ENCODE results near the gene TMEM182.

Gene TMEM182

DNA sequence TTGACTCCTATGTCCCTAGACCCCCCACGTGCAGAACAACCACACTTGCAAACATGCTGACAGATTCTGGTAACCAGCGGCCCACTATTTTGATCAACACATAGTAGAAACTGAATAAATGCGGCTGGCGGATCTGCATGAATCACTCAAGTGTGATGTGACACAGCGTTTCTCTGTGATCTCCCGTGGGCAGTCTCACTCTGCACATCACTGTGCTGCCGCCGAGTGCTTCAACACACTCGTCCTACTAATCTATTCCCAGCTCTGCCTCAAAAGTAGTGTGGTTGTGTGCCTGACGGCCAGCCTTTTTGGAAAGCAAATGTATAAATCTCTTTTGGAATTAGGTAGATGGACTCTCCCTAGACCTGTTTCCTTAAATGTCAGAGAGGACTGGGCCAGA lies 37.3 kb upstream of the TMEM182 start:
- Histone ChIP-seq H3K9ac (ENCODE audit: low read length) (no peak overlapping the region), H4K12ac (ENCODE audit: low read depth, low read length) (no peak overlapping the region), H3K79me2 (ENCODE audit: control insufficient read depth, insufficient read depth, low read length, poor library complexity) (no peaks in the 10 kb centered on the region), H3K23ac (ENCODE audit: low read length) (no peak overlapping the region), H3K4ac (ENCODE audit: low read depth, low read length) (no peak overlapping the region), H2BK120ac (ENCODE audit: insufficient read depth, low read length, poor library complexity) (no peak overlapping the region), H3K27me3 (ENCODE audit: insufficient read depth, low read length) (no peaks in the 10 kb centered on the region), H4K91ac (ENCODE audit: low read depth, low read length) (no peak overlapping the region), H2BK5ac (ENCODE audit: low read depth, low read length, poor library complexity) (no peak overlapping the region), H3K79me1 (ENCODE audit: low read length) (no peaks in the 10 kb centered on the region), H3K36me3 (ENCODE audit: control insufficient read depth in 1 of 2, insufficient read depth in 2 of 2, low read length in 2 of 2) (peaks cover 5 to 22% of the 10 kb centered on the region in 2 experiments), H3K4me2 (ENCODE audit: low read length) (no peak overlapping the region), H3K27ac (ENCODE audit: low read depth, low read length) (no peak overlapping the region), H3K9me3 (ENCODE audit: insufficient read depth, low read depth, low read length) (no peaks in the 10 kb centered on the region), H2AK5ac (ENCODE audit: low read length) (no peak overlapping the region), H3K18ac (ENCODE audit: low read length) (no peak overlapping the region), H2AFZ (ENCODE audit: insufficient read depth, low read length, poor library complexity) (no peak overlapping the region), H2BK12ac (ENCODE audit: low read length) (no peak overlapping the region), H4K8ac (ENCODE audit: low read depth, low read length) (no peak overlapping the region), H3K4me3 (ENCODE audit: low read depth, low read length) (no peak overlapping the region), H3K4me1 (ENCODE audit: control insufficient read depth in 1 of 2, insufficient read depth in 2 of 2, low read length in 2 of 2) (peaks cover 0 to 2% of the 10 kb centered on the region in 2 experiments), H3K14ac (ENCODE audit: low read length) (no peak overlapping the region)
- no CpG with 5 or more reads among the region's 10 CpGs for WGBS (ENCODE audit: extremely low coverage, insufficient coverage, insufficient read length)
- DNase-seq: no peak

DNA sequence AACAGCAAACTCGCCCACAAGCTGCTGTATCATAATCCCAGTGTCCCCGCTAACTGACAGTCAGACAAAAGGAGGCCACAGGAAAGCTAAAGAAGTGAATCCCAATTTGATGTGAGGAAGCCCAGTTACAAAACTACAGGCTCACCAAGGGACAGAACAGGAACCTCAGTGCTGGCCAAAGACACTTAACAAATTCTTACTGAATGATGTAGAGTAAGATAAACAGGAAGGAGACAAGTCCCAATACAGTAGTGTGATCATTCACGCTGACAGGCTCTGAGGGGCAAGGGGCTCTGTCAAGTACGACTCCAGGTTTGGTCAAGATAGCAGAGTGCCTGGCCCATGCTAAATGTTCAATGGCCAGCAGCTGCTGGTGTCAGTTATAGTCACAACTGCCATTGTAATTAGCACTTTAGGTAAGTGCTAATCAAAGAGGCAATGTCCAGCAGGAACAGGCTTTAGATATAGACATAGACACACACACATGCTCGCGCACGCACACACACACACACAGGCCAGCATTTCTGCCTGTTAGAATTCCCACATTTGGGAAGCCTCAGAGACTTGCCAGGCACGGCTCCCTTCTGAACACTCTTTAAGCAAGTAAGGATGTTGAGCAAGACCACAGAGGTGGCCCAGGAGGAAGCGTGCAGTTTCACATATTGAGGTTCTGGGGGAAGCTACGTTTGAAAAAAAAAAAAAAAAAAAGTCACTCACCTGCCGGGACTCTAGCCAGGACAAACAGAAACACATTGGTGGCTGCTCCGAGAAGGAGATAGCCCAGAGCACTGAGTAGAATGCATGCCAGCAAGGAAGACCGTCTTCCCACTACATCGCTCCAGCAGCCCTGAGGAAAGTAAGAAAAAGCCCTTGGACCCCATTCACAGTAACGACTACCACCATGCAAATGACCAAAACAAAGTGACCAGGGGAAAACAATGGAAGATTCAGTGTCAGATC lies 35.4 kb upstream of the TMEM182 start:
- Histone ChIP-seq H3K27ac (ENCODE audit: low read depth, low read length) (no peak overlapping the region), H2BK5ac (ENCODE audit: low read depth, low read length, poor library complexity) (no peak overlapping the region), H3K14ac (ENCODE audit: low read length) (no peak overlapping the region), H3K4me2 (ENCODE audit: low read length) (no peak overlapping the region), H3K4me1 (ENCODE audit: control insufficient read depth in 1 of 2, insufficient read depth in 2 of 2, low read length in 2 of 2) (peaks cover 0 to 2% of the 10 kb centered on the region in 2 experiments), H3K9ac (ENCODE audit: low read length) (no peak overlapping the region), H2AK5ac (ENCODE audit: low read length) (no peak overlapping the region), H3K79me1 (ENCODE audit: low read length) (no peaks in the 10 kb centered on the region), H4K91ac (ENCODE audit: low read depth, low read length) (no peak overlapping the region), H3K18ac (ENCODE audit: low read length) (no peak overlapping the region), H2BK120ac (ENCODE audit: insufficient read depth, low read length, poor library complexity) (no peak overlapping the region), H3K4ac (ENCODE audit: low read depth, low read length) (no peak overlapping the region), H3K27me3 (ENCODE audit: insufficient read depth, low read length) (no peaks in the 10 kb centered on the region), H3K36me3 (ENCODE audit: control insufficient read depth in 1 of 2, insufficient read depth in 2 of 2, low read length in 2 of 2) (peaks cover 5 to 26% of the 10 kb centered on the region in 2 experiments), H3K23ac (ENCODE audit: low read length) (no peak overlapping the region), H3K9me3 (ENCODE audit: insufficient read depth, low read depth, low read length) (no peaks in the 10 kb centered on the region), H2BK12ac (ENCODE audit: low read length) (no peak overlapping the region), H4K12ac (ENCODE audit: low read depth, low read length) (no peak overlapping the region), H2AFZ (ENCODE audit: insufficient read depth, low read length, poor library complexity) (no peak overlapping the region), H3K4me3 (ENCODE audit: low read depth, low read length) (no peak overlapping the region), H4K8ac (ENCODE audit: low read depth, low read length) (no peak overlapping the region), H3K79me2 (ENCODE audit: control insufficient read depth, insufficient read depth, low read length, poor library complexity) (no peaks in the 10 kb centered on the region)
- no CpG with 5 or more reads among the region's 15 CpGs for WGBS (ENCODE audit: extremely low coverage, insufficient coverage, insufficient read length)
- DNase-seq: no peak

DNA sequence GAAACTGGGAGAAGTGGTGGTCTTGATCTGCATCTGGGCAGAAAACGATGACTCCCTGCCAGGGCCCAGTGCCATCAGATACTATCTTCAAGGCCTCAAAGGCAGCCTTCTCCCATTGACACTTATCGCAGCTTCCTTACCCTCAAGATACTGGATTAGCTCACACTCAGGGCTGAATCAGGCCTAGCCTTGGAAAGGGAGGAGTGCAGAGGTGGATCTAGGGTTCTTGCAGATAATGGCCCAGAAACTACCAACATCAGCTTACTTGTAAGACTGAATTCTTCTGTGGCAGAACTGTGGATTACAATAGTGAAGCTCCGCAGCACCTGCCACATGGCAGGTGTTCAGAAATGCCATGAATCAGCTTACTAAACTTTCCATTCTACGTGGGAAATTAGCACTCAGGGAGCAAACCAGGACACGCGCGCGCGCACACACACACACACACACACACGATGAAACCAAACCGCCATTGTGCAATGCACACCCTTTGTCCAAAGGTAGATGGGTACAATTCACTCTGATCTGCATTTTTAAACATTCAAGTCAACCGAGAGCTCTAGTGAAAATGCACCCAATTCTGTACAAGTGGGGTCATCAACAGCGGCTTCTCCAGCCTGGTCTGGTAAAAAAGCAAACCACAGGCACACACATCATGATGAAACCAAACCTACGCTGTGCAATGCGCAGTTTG lies 26.3 kb upstream of the TMEM182 start:
- Histone ChIP-seq H3K79me1 (ENCODE audit: low read length) (peaks cover 9% of the 10 kb centered on the region), H3K4me1 (ENCODE audit: control insufficient read depth in 1 of 2, insufficient read depth in 2 of 2, low read length in 2 of 2) (peaks cover 0 to 6% of the 10 kb centered on the region in 2 experiments)

DNA sequence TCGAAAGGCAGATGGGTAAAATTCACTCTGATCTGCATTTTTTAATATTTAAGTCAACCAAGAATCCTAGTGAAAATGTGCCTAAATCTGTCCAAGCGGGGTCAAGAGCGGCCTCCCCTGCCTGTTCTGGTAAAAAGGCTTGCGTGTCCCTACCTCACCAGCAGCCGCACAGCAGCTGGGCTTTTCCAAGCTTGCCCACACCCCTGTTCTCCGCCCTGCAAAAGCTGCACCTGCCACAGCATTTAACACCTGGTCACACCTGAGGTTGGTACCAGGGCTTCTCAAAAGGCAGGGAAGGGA lies 25.8 kb upstream of the TMEM182 start:
- peak overlapping the region; percentile 73 for H3K4ac ChIP-seq (ENCODE audit: low read depth, low read length)
- WGBS (ENCODE audit: extremely low coverage, insufficient coverage, insufficient read length): no CpG with 5 or more reads among the region's 6 CpGs

More for the DNA sequence above, 26.3 kb upstream of the TMEM182 start:
- Histone ChIP-seq H2BK5ac (ENCODE audit: low read depth, low read length, poor library complexity) (no peak overlapping the region), H3K18ac (ENCODE audit: low read length) (no peak overlapping the region), H4K91ac (ENCODE audit: low read depth, low read length) (no peak overlapping the region), H3K4ac (ENCODE audit: low read depth, low read length) (no peak overlapping the region), H3K36me3 (ENCODE audit: control insufficient read depth in 1 of 2, insufficient read depth in 2 of 2, low read length in 2 of 2) (peaks cover 0 to 6% of the 10 kb centered on the region in 2 experiments), H3K79me2 (ENCODE audit: control insufficient read depth, insufficient read depth, low read length, poor library complexity) (peaks cover 8% of the 10 kb centered on the region), H3K4me2 (ENCODE audit: low read length) (peak overlapping the region; percentile 88), H4K12ac (ENCODE audit: low read depth, low read length) (no peak overlapping the region), H2AFZ (ENCODE audit: insufficient read depth, low read length, poor library complexity) (no peak overlapping the region), H3K9me3 (ENCODE audit: insufficient read depth, low read depth, low read length) (no peaks in the 10 kb centered on the region), H3K27me3 (ENCODE audit: insufficient read depth, low read length) (no peaks in the 10 kb centered on the region), H2BK12ac (ENCODE audit: low read length) (no peak overlapping the region), H3K4me3 (ENCODE audit: low read depth, low read length) (no peak overlapping the region), H3K14ac (ENCODE audit: low read length) (no peak overlapping the region), H4K8ac (ENCODE audit: low read depth, low read length) (no peak overlapping the region), H2BK120ac (ENCODE audit: insufficient read depth, low read length, poor library complexity) (no peak overlapping the region), H2AK5ac (ENCODE audit: low read length) (no peak overlapping the region), H3K27ac (ENCODE audit: low read depth, low read length) (no peak overlapping the region), H3K9ac (ENCODE audit: low read length) (no peak overlapping the region), H3K23ac (ENCODE audit: low read length) (no peak overlapping the region)
- no CpG with 5 or more reads among the region's 15 CpGs for WGBS (ENCODE audit: extremely low coverage, insufficient coverage, insufficient read length)
- peak in 1 of 2 donors; percentile 9 for DNase-seq

More for the DNA sequence above, 25.8 kb upstream of the TMEM182 start:
- H2AFZ ChIP-seq (ENCODE audit: insufficient read depth, low read length, poor library complexity): peak overlapping the region; percentile 99
- peak overlapping the region; percentile 91 for H3K4me3 ChIP-seq (ENCODE audit: low read depth, low read length)
- H3K4me1 ChIP-seq (ENCODE audit: control insufficient read depth in 1 of 2, insufficient read depth in 2 of 2, low read length in 2 of 2): peaks cover 0 to 6% of the 10 kb centered on the region in 2 experiments
- no peak overlapping the region for H3K27ac ChIP-seq (ENCODE audit: low read depth, low read length)
- no peak overlapping the region for H2AK5ac ChIP-seq (ENCODE audit: low read length)
- peaks cover 8% of the 10 kb centered on the region for H3K79me2 ChIP-seq (ENCODE audit: control insufficient read depth, insufficient read depth, low read length, poor library complexity)
- peak overlapping the region; percentile 89 for H4K91ac ChIP-seq (ENCODE audit: low read depth, low read length)
- DNase-seq: peak in 1 of 2 donors; percentile 42
- peak overlapping the region; percentile 94 for H4K8ac ChIP-seq (ENCODE audit: low read depth, low read length)
- H2BK120ac ChIP-seq (ENCODE audit: insufficient read depth, low read length, poor library complexity): no peak overlapping the region
- peak overlapping the region; percentile 90 for H3K14ac ChIP-seq (ENCODE audit: low read length)
- H3K9ac ChIP-seq (ENCODE audit: low read length): peak overlapping the region; percentile 71
- H3K27me3 ChIP-seq (ENCODE audit: insufficient read depth, low read length): no peaks in the 10 kb centered on the region
- peak overlapping the region; percentile 90 for H4K12ac ChIP-seq (ENCODE audit: low read depth, low read length)
- H3K4me2 ChIP-seq (ENCODE audit: low read length): peak overlapping the region; percentile 88
- no peak overlapping the region for H2BK12ac ChIP-seq (ENCODE audit: low read length)
- no peak overlapping the region for H2BK5ac ChIP-seq (ENCODE audit: low read depth, low read length, poor library complexity)
- H3K79me1 ChIP-seq (ENCODE audit: low read length): peaks cover 9% of the 10 kb centered on the region
- H3K23ac ChIP-seq (ENCODE audit: low read length): no peak overlapping the region
- H3K36me3 ChIP-seq (ENCODE audit: control insufficient read depth in 1 of 2, insufficient read depth in 2 of 2, low read length in 2 of 2): peaks cover 0 to 6% of the 10 kb centered on the region in 2 experiments
- peak overlapping the region; percentile 85 for H3K18ac ChIP-seq (ENCODE audit: low read length)
- no peaks in the 10 kb centered on the region for H3K9me3 ChIP-seq (ENCODE audit: insufficient read depth, low read depth, low read length)

Data from trophoblast cell (in vitro differentiated cells and primary cell).